ENCODE results near the gene HELB.

Gene HELB

GRCh38 chr12:66365718-66366490 lies 63.6 kb downstream of the HELB start:
- DNase-seq (ENCODE audit: low spot score), result peak; percentile 6

DNA sequence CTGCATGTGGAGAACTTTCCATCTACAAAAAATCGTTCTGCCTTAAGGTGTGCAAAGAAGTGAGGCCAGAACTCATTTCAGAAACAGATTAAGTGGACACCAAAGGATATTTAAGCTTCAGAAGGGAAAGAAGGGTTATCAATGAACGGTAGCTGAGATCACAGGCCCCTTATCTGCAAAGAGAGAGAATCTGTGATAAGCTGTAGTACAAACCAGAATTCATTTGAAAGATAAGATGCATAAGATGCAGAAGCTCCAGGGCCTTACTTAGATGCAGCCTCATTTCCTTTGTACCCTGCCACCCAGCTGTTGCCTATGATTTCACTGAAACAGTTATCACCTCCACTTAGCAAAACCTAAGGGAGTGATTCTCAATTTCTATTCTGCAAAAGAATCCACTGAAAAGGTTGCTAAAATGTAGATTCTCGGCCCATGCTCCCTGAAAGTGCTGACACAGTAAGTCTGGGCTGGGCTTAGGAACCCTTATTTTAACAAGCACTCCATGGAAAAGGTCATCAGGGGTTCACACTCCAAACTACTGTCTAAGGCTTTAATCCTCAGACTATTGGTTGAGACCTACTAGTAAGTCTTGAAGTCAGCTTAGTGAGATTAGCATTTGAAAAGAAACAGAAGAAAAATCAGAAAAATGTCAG lies 64.8 kb downstream of the HELB start:
- DNase-seq (ENCODE audit: low spot score), result no peak

DNA sequence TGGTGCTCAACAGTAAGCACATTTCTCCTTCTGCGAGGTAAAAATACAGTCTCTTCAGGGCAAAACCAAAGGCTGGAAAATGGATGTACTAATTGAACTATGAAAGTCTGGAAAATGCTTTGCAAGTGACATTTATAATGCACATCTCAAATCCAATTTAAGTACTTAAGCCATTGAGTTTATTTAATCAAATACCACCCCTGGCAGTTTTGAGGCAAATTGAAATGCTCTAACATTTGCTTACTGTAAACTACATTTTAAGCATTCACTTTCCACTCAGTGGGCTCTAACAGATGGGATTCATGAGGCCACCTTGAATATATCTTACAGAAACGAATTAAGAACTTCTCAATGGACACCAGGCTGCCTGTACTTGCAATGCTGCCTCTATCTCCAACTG lies 69.7 kb downstream of the HELB start:
- DNase-seq (ENCODE audit: low spot score), result no peak

DNA sequence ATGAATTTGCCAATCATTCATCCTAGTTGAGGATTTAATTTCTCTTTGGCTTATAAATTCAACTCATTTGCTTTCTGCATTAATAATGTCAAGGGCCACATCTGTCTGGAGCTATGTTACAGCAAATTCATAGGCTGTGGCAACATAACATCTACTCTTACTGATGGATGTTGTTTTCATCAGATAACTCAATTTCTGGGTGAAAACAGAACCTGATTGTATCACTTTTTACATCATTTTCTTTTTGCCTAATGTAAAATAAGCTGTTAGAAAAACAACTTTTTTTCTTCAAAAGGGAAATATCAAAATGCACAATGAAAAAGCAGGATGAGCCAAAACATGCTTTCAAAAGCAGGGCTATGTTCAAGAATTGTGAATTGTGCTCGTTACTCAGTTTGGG lies 73.3 kb downstream of the HELB start:
- no peak for DNase-seq (ENCODE audit: low spot score)

- no peak for DNase-seq (ENCODE audit: low spot score)
Observed at GRCh38 chr12:66379616-66380015, 77.3 kb downstream of the HELB start.

DNA sequence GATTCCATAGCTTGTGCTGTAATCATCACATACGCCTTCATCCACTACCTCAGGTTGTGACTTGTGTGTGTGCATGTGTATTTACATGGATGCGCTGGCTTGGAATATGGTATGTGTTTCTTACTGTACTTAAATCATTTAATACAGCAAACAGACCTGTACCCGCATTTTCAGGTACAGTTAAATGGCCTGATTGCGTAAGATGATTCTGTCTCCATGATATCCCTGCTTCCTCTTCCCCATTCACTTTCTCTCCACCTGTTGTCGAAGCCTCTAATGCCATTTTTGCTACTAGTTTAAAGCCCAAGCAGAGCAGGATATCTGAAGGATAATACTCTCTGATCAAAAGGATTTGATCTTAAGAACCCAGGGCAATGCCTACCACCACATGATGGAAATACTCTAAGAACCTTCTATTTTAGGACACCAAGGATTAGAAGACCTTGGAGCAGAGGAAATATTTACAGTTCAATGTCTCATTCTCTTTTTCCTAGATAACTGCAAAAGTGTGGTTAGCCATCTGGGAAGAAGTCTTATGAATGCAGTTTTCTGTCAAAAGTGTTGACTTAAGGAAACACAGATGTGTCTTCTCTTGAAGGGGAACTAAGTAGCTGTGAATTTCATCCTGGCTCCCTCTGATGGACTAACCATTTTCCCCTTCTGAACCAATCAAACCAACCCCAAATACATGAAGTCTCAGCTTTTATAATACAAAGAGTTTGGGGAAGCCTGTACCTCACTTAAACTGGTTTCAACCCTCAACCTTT lies 78.7 kb downstream of the HELB start:
- no peak for DNase-seq (ENCODE audit: low spot score)

- DNase-seq (ENCODE audit: low spot score), result no peak
Observed at GRCh38 chr12:66387117-66387516, 84.8 kb downstream of the HELB start.
